HG02970 (cell line): ENCODE results near the gene TSPEAR.

Source experiments
- ATAC-seq: cut with Tn5 transposase; IDR thresholded peaks from one replicate; pipeline ENCODE4 v1.9.1; 2021; ENCODE audit warnings: mild to moderate bottlenecking, moderate library complexity, moderate number of reproducible peaks; ENCODE audit not compliant: unreplicated experiment, low FRiP score

Gene TSPEAR

DNA sequence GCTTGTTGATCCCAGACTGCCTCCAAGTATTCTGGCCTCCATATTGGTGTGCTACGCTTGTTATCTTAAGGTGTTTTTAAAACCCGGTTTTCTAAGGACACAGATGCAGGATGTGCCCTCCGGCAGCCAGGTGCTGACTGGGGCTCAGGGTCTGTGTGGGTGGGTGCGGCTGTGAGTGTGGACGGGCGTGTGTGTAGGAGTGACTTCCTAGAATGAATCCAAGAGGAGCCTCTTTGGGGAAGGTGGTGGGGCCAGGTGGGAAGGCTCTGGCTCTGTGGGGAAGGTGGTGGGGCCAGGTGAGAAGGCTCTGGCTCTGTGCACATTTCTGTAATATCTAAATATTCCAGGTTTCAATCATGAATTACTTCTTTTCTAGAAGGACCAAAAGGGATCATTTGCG, 12.8 kb upstream of the TSPEAR start:
- ATAC-seq, result no peak

DNA sequence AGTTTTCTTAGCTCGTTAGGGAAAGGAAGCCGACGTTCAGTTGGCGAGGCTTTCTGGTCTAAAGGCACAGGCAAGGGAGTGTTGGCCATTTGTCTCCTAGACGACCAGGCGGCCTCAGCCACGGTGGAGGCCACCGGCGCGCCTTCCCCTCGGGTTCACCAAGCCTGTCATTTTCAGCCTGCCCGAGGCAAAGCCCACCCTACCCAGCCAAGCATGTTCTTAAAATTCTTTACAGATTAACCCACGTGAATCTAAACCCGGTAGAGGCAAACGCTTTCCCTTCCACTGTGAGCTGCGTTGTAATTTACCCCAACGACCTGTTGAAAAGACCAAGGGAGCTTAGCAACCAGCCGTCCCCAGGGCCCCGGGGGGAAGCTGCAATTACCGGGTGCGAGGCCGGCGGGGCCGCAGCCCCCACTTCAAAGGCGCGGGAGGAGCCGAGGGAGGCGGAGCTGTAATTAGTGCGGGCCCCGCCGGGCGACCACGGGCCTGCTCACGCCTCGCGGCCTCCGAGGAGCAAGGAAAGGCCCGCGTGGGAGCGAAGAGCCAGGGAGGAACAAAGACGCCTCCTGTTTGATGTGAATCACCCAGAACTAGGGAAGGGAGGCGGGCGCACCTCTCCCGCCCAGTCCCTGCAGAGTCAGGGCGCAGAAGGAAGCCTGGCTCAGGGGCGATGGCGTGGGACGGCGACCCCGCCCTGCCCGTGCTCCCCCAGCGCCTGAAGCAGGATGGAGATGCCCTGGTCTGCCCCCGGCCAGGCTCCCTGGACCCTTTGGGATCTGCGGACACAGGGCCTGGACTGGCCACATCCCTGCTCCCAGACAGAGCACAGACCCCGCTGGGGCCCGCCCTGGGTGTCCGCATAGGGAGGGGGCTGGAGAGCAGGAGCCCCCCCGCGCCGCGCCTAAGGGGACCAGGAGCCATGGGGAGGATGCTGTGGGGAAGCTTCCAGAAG, 12.1 kb upstream of the TSPEAR start:
- ATAC-seq, result no peak

DNA sequence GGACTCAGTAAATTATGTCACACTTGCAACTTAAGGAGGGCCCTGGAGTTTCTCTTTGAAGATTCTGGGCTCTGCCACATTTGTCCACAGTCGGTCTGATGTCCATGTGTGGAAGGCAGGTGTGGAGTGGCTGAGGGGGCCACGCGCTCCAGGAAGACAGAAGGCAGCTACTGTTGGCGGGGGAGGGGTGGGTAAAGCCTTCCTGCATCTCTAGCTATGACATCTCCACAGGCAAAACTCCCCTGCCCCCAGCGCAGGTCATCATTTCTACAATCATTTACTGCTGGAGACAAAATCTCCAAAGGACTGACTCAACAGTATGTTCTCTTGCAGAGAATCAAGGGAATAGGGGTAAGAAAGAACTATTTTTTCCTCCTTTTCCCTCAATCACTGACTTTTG, 11.4 kb upstream of the TSPEAR start:
- ATAC-seq, result no peak

DNA sequence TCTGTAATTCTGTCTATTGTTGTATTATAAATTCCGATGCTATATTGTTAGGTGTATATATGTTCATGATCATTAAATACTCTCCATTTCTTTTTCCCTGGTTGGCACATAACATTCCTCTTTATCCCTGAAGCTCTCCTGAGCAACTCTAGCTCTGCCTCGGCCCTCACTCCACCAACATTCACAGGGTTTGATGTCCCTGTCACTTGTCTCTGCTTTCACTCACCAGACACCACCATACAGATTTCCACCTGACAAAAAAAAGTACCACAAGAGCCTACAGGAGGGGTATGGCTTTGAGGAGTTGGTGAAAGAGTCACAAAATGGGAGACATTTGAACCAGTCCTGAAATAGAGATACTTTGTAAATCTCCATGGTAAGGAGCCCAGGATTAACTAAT, 8.8 kb upstream of the TSPEAR start:
- no peak for ATAC-seq

DNA sequence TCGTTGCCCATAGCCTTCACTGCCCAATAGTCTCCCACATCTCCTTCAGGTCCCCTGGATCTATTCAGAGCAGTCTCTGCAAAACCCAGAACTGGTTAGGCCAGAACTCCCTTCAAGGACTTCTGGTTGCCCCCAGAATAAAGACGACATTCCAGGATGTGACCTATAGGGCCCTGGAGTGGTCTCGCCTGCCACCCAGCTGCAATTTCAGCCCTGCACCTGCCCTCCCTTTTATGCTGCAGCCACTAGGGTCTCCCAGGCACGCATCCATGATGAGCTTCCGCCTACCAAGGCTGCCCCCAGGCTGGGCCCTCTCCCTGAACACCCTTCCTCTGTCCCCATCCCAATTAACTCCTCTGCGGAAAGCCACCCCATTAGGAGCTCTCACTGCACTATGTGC, 7.2 kb upstream of the TSPEAR start:
- ATAC-seq, result no peak

DNA sequence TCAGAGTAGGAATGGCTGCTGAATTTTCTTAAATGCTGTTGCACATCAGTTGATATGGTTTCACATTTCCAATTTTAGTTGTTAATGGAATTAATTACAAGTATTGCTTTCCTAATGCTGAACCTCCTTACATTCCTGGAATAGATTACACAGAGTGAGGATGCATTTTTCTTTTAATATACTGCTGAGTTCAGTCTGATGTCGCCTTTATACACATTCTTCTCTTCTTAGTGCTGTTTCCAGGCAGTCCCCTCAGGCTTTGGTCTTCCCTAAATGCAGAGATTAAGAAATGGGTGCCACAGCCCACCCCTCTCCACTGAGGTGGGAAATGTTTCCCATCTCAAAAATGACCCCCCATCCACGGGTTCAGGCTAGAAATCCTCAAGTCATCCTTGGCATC, 6.7 kb upstream of the TSPEAR start:
- ATAC-seq, result no peak

DNA sequence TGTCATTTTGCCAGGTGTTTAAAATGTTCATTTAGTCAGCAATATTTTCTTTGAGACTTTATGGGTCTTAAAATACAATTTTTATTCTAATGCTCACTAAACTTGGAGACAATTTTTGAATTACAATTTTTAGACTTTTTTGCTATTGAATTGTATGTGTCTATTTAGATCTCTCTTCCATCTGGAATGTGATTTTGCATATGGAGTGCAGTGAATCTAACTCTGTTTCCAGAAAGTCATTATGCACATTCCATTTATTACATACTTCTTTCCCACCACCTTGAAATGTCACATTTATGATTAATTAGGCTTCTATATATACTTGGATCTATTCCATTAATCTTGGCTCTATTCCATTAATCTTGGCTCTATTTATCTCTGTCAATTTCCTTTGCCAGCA, 5.6 kb upstream of the TSPEAR start:
- no peak for ATAC-seq

DNA sequence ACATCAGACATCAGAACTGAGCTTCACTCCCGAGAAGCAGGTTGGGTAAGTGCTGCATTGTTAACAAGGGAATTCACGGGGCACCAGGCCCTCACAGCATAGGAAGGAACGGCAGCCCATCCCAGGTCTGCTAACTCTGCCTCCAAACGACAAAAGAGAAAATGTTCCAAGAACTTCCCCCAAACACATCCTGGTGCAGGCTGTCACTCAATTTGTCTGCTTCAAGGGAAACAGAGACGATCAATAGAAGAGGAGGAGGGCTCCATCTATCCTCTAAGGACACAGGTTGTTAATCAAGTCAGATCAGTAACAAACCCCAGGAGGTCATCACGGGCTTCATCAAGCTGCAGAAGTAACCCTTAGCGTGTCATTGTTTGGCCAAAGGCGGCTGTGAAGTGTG, 3.5 kb upstream of the TSPEAR start:
- no peak for ATAC-seq

DNA sequence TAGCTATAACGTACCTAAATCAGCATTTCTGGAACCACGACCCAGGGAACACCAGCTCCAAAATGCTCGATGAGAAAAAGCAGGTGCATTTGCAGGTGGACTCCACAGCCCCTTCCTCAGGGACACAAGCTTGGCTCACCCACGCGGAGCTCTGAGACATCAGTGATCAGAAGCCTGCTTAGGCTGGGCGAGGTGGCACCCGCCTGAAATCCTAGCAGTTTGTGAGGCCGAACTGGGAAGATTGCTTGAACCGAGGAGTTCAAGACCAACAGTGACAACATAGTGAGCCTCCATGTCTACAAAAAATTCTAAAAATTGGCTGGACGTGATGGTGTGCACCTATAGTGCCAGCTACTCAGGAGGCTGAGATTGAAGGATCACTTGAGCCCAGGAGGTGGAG, 2.5 kb upstream of the TSPEAR start:
- ATAC-seq, result no peak

DNA sequence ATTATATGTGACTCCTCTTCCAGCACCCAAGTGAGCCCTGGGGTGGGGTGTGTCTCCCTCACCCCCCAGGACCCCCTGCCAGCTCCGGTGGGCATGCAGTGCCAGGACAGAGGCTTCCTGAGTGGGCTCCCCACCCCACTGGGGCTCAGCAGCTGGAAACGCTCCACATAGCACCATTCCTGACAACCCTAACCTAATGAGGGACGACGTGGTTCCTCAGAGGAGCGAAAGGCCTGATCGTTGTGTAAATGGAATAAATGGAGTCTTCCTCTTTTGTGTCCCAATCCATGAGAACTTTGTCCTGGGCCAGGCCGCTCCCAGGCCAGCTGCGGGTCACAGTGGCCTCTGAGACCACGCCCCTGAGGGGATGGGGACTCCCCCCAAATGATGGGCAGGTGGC, 1.8 kb upstream of the TSPEAR start:
- ATAC-seq, result no peak

DNA sequence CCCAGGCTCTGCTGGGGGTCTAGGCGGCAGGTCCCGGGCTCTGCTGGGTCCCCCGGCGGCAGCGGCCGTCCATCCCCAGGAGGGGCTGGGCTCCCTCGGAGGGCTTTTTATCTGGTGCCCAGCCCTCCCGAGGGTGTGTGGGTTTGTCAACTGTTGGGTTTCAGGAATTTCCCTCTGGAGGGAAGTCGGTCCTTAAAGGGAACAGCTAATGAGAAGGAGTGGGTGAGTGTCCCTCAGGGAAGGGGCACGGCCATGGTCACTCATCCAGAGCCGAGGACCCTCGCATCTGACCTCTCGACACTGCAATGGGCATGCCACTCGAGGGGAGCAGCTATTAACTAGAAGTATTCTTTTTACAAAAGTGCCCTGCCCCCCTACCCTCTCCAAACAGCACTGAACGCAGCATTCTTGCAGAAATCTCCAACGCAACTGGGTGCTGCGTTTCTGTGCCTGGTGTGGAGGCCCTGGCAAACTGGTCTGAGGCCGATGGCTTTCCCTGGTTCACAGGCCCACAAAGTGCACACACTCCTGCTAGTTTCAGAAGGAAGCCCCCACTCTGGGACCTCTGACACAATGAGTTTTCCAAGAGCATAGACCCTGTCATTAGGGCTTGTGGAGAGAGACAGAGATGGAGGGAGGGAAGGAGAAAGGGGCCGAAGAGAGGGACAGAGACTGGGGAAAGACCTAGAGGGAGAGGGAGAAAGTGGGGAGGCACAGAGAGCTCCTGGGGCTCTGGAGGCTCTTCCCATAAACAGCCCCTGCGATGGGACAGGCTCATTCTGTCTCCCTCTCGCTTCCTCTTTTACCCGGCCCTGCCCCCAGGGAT, 1.0 kb upstream of the TSPEAR start:
- no peak for ATAC-seq

DNA sequence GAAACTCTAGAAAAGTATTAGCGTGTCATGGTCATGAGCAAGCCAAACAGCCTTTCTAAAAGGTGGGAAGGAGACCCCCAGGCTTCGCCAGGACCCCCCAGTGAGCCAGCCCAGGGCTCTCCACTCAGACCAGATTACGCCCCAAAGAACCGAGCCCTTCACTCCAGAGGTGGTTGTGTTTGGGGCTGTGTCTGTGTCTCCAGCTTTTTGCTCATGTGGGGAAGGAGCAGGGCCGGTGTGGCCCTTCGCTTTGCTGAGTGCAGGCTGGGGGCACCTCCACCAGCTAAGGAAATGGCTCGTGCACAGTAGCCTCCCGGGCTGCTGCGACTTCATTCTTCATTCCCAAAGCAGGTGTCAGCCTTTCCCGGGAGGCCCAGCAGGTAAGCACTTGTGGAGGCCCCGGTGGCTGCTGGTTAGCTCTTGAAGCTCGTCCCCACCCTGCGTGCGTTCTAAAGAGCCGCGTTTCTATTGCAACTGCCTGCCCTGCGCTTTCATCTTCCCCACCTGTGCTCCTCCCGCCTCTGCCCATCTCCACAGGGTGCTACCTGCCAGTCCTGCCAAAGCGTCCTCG, 531 bp downstream of the TSPEAR start:
- no peak for ATAC-seq

DNA sequence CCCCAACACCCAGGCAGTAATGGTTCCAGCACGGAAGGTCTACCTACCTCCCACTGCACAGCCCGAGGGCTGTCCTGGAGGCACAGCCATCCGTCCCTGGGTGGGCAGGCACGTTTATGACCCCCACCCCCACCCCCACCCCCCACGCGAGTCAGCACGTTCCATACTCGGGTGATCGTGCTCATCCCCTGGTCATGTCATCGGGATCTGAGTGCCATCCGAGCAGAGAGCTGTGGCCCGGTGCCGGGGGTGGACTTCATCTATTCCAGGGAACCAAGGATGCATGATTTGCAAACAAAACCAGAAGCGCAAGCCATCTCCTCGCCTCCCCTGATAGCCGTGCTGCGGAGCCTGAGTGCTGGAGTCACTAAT, 1.1 kb downstream of the TSPEAR start:
- no peak for ATAC-seq

DNA sequence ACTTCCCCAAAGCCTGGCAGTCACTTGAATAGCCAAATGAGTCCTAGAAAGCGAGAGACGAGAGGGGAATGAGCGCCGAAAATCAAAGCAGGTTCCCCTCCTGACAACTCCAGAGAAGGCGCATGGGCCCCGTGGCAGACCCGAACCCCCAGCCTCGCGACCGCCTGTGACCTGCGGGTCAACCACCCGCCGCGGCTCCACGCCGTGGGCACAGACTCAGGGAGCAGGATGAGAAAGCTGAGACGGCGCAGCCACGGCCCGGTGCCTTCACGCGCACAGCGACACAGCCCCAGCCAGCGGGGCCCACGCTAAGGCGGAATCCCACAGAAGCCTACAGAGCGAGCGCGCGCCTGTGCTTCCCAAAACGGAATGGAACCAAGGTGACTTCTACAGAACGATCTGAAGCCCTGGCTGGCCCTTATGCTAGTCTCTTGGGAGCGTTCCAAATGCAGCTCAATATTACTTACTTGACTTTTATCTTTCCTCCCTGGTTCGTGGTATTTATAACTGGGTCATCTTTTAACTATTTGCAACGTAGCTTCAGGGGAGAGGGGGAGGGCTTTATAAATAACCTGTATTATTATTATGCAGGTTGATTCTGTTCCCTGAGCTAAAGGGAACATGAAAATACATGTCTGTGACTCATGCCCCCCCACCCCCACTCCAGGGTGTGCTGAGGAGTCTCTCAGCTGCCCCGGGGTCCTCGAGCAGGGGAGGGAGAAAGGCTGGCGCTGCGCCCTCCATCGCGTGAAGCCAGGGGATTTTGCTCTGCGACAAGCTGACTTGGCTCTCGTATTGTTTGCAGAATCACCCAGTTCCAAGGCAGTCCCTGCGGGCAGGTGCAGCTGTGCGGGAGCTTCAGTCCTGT, 1.7 kb downstream of the TSPEAR start:
- ATAC-seq, result no peak

DNA sequence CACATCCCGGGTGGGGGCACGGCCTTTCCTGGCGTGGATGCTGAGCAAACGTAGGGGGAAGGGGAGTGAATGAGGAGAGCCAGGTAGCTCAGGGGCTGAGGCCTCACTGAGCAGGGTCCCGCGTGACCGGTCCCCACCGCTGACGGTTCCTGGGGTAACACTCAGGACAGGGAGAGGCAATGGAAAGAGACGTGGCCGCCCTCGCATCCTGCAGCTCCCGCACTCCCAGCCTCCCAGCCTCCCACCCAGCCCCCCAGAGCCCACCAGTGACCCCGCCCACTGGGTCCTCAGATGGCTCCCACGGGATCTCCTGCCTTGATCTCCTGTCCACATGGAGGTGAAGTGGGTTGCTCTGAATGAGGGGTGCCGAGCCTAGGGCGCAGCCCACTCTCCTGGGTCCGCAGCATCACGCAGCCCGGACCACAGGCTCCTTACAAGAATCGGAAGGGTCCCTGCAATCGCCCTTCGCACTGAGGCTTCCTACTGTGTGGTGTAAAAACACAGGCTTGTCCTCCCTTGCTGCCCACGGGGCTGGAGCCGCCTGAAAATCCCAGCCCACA, 2.4 kb downstream of the TSPEAR start:
- ATAC-seq, result no peak

DNA sequence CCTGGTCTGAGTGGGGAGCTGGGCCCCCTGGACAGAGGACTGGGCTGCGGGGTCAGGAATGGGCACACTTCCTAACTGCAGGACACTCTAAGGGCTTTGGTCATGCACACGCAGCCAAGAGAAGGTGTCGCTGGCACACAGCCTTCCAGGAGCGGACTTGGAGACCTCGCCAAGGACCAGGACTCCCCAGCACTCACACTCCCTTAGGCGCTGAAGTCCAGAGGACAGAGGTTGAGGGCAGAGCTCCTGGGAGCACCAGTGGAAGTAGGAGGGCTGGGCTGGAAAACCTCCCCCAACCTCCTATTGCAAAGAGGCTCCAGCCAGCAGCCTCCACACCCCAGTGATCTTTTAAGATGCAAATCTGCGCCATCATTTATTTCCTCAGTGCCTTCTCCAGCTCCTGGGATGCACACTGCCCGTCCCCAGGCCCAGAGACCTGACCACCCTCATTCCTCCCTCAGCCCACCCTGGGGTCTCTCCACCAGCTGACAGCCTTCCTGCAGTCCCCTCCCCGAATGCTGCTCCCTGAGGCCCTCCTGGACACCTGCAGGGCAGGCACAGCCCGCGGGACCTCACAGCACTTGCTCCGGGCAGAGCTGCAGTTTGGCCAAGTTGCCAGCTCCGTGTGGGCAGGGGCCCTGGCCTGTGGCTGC, 3.0 kb downstream of the TSPEAR start:
- no peak for ATAC-seq

DNA sequence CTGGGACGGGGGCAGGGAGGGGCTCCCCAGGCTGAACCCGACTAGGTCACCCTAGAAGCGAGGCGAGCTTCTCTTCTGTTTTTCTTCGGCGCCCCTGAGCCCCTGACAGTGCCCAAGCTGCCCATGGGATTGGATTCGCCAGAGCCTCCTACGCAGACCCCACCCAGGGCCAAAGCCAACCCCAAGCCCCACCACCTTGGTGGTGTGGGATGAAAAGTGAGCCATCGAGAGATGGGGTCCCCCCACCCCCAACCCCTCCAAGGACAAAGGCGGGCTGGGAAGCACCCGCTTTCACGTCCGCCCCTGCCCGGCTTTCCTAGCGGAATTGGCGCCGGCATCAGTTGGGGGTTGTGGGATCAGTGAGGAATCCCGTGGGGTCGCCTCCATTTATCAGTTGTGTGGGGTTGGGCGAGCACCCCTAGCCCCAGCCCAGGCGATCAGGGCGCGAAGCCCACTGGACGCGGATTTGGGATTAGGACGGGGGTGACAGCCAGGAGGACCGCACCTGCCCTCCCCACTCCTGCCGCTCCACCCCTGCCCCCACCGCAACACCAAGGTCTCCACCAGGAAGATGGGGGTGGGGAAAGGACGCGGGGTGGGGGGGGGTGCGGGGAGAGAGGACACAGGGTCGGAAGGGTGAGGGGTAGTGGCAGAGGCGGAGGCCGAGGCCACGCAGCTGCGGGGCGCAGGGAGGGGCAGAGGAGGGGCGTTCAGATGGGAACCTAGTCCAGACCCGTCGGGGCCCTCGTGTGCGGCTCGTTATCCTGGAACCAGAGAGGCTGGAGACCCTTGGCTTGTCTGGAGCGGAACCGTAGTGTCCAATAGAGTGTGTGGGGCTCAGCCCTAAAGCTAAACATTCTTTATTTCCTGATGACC, 4.4 kb downstream of the TSPEAR start:
- no peak for ATAC-seq

DNA sequence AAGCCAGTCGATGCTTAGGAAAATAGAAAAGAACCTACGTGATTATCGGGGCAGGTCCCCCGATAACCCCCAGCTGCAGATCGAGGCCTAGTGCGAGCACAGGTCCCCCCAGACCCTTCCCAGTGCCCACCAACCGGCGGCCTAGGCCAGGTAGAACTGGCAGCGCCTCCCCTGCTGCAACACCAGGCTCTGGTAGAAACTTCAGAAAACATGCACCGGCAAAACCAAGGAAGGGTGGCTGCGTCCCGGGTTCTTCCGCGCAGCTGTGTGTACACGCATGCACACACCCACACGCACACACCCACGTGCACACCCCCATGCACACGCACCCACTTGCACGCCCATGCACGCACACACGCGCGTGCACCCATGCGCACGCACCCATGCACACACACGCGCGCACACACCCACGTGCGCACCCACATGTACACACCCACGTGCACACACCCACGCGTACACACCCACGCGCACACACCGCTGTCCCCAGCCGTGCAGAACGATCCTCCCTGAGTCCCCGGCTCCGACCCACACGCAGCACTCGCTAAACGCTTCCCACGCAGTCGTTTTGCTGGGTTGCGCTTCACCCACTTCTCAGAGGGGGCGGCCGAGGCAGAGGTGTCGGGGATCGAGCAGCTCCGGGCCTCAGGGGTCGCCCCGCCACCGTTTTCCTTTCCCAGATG, 5.2 kb downstream of the TSPEAR start:
- no peak for ATAC-seq
